GM18907 (cell line): Measurements from ENCODE around the gene IL11RA.

Experiments
- ATAC-seq: cut with Tn5 transposase; IDR thresholded peaks from one replicate; pipeline ENCODE4 v1.9.1; 2021; ENCODE audit warnings: mild to moderate bottlenecking, moderate library complexity; ENCODE audit not compliant: unreplicated experiment

The IL11RA gene

DNA sequence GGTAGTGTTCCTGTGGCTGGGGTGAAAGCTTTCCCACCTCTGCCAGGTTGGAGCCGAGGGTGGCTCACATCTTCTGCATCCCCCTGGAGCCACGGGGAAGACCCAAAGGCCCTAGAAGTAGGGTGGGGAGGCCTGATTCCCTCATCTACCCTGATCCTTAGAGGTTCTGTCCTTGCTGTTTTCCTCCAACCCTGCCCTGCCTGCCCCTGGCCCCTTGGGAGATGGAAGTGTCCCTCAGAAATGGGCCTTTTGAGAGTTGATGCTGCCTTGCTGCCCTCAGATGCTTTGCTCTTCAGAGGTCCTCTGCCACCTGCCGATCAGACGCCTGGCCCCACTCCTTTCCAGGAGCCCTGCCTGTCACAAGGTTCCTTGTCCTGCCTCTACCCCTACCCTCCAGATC, 32.8 kb downstream of the IL11RA start:
- ATAC-seq = no peak

DNA sequence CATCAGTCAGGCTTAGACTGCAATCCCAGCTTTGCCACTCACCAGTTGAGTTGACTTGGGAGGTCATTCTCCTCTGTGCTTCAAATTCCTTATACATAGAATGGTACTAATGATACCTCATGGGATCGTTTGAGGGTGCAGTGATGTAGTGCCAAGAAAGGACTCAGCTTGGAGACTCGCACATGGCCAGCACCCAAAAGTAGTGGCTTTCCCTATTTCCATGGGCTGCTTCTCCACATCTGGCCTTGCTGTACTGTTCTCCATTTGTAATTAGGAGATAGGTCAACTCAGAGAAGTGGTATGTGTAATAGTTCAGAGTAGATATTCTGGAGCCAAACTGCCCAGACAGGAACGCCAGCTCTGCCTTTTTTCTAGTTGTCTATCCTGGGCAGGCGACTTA, 33.6 kb downstream of the IL11RA start:
- ATAC-seq = no peak

DNA sequence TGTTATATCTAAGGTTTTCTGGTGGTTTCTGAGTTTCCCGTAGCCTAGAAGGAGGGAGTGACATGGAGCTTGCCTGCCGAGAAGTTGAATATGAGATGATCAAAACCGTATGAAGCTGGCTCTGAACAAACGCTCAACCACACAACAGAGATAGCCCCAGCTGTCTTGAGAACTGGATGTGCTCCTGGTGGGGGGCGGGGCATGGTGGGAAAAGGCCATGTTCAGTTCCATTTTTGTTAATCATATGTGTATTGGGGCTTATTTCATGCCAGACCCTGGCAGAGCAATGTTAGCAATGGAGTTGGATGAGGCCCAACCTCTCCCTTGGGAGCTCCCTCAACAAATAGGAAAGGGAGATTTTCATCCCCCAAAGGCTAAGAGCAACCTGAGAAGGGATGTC, 34.2 kb downstream of the IL11RA start:
- ATAC-seq = no peak

DNA sequence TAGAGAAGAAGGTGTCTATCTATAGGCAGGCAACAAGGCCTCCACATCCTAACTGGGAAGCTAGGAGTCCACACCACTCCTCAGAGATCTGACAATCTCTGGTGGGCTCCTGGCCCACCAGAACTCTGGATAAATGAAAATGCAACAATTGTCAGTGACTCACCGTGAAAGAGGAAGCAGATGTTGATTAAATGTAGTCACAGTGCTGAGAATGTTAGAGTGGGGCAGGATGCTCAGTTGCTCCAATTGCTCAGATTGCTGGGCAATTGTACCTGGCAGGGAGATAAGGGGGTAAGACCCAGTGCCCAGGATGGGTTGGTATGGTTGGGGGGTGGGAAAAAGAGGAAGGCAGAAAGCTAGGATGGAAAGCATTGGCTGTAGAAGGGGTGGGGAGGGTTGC, 34.7 kb downstream of the IL11RA start:
- no peak for ATAC-seq

DNA sequence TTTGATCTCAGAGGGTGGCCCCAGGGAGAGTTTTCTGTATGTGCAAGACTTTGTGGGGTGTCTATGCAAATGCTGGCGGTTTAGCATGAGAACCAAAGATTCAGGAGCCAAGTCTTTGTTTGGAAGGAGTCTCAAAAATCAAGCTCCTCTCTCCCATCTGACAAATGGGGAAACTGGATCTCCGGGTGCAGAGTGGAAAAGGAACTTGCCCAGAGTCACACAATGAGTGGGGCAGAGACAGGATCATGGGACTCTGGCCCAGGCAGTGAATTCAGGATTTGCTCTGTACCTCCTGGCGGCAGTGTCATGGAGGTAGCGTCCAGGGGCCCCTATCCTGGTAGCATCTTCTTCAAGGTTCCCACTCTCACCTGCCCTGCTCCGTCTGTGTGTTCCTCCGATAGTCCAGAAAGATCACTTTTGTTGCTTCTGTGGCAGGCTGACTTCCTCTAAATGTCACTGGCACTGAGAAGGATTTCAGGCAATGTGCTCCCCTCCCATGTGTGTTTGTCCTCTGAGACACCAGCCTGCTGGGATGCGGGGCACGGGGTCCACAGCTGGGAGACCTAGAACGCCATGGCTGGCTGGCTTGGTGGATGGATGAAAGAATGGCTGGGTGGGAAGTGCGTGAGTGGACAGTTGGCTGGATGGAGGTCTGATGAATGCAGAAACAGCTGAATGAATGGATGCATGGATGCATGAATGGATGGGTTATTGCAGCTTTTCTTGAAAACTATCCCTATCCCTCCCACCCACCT, 35.5 kb downstream of the IL11RA start:
- ATAC-seq = no peak

DNA sequence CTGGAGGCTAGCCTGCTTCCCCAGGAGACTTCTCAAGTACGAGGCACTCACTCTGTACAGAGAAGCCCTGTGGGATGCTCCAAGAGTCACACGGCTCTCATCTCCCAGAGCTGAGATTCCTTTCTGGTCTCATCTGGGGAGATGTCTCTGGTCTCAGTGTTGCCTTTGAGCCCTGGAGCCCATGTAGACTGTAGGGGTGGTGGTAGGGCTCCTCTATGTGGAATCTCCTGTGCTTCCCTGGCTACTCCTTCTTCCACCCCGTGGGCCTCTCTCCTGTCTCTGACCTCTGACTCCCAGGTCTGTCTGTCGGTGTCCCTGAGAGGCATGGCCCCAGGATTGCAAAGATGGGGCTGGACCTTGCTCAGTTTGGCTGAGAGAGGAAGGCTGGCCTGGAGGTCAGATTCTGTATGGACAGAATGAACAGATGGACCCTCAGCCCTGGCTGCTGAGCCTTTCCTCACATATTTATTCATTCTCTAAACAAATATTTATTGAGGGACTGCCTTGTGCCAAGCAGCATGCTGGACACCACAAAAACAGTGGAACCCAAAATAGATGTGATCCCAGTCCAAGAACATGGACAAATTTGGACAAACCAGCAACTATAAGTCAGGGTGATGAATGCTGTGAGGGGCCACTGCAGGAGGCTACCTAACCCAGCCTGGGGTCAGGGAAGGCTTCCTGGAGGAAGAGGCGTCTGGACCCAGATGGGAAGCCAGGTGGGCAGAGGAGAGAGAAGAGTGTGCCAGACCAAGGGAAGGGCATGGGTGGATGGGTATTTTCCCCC, 36.5 kb downstream of the IL11RA start:
- no peak for ATAC-seq

DNA sequence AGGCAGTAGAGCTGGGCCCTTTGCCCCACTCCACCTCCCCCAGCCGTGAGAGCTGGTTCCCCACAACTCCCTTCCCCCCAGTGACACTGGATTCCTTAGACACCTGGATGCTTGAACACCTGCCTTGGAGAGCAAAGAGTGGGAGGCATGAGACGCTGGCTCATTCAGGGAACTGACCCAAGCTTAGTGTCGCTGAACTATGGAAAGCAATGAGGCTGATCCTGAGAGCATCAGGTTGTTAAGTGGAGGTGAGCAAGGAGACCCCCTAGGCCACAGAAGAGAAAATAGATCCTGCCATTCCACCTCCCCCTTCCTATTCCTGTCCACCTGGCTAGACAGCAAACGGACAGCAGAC, 37.1 kb downstream of the IL11RA start:
- no peak for ATAC-seq

DNA sequence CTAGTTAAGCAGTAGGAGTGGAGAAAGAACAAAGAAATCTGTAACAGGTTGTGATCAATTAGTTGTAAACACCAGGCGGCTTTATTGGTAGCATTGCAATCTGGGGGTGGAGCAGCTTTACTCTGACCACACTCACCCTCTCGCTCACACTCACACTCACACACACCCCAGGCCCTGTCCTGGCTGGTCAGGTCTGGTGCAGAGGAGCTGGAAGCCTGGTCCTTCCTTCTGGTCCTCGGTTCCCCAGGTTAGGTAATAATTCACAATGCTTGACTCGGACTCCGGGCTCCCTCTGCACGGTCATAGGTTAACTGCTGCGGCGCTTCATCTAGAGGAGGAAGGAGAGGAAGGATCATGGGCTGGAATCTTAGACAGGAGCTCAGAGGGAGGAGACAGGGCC, 37.5 kb downstream of the IL11RA start:
- no peak for ATAC-seq

DNA sequence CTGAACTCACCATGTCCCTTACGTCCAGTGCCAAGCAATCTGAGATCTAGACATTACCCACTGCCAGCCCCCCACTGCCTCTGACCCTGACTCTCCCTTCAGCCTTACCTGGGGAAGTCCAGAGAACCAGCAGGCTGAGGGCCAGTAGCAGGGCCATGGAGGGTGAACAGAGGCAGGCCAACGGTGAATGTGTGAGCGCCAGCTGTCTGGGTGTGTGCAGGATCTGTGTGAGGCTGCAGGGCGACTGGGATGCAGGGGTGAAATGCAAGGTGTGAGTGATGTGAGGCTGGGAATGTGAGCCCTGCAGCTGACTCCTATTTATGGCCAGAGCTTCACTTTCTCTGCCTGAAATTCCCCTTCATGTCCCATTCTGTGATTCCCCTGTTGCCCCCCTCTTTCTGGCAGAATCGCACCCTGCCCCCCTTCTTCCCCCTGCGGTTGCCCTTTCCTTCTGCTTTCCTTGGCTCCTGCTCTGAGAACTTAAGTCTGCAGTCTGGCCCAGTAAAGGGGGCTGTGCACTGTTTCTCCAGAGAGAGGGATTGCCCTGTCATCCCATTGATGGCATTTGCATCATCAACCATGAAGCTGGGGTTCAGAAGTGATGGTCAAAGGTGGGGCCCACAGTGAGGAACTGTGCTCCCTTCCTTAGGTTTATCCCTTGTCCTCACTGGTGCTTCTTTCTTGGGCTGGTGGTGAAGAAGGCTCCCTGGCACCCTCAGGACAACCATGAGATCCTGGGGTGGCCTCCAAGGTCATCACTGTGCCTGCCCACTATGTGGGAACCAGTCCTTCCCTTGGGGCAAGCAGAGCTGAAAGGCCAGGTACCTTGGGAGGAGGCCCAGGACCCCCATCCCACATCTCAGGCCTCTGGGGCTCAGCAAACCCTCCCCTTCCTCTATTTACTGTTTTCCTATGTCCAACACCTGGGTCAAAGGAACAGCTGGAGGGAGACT, 39.3 kb downstream of the IL11RA start, which contains the start of gene CCL19:
CCL19 (minus strand) TSS at position 294 of the 953 bp plus-strand sequence; CDS start at position 157, 137 bp downstream.
- ATAC-seq = no peak

DNA sequence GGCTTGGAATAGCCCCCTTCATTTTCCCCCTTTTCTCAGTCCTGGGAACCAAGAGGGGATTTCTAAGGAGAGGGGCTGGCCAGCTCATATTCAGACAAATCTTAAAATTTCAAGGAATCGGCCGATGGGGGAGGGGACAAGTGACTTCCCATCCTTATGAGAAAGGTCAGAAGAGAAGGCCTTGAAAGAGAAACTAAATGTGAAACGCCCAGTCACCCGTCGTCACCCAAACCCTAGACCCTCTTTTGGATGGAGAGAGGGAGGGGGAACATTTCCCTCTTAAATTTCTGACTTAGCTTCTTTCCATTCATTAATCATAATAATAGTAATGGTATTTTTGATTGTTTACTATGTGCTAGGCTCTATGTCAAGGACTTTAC, 39.9 kb downstream of the IL11RA start:
- ATAC-seq = no peak

DNA sequence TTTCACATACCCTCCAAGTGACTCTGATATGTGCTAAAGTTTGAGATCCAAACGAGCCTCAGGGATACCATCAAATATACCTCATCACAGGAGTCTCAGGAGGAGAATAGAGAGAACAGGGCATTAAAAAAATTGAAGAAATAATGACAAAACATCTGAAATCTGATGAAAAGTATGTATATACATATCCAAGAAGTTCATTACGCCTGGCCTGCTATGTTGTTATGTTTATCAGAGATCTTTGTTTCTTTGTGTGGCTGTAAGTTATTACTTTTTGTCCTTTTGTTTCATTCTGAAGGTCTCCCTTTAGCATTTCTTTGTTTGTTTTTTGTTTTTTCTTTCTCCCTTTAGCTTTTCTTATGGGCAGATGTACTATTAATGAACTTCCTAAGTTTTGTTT, 41.6 kb downstream of the IL11RA start:
- no peak for ATAC-seq

DNA sequence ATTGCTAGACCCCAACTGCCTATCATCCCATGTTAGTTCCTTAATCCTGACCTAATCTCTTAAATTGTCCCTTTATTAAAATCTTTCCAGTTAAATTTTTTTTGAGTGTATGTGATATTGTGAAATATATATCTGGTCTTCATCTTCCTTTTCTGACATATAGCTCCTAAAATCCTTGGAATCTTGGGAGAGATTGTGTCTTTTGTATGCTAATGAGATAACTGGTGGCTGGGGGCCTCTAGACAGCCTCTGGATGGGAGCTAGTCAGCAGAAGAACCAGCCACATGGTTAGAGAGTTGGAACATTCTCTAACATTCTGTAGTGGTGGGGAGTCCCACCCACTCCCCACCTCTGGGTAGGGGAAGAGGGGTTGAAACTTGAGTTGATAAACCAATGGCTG, 42.8 kb downstream of the IL11RA start:
- no peak for ATAC-seq

DNA sequence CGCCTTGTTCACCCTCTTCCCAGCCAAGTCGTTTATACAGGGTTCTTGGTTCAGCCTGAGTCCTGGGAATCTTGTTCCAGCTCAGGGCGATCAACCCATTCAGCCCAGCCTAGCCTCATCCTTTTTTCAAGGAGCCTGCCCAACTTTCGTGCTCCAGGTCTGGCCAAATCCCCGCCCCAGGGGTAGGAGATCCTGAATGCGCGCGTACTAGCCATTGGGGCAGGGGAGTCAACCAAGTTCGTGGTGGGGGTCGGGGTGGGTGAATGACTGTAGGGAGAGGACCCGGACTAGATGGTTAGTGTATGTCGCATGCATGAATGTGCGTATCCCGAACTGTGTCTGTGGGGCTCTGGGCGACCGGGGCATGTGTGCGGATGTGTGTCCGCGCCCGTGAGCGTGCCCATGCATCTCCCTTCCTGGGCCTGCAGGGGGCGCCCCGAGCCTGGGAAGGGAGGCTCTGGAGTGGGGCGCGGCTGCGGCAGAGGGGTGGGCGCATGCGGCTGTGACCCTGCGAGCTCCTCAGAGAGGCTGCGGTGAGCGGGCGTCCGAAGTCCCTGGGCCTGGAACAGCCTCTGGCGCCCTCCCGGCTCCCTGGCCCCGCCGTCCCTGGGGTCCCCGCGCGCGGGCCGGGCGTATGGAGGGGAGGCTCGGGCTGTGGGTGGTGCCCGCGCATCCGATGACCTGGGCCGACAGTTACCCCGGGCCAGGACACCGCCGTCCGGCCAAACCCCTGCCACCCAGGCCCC, 49.2 kb downstream of the IL11RA start:
- no peak for ATAC-seq

DNA sequence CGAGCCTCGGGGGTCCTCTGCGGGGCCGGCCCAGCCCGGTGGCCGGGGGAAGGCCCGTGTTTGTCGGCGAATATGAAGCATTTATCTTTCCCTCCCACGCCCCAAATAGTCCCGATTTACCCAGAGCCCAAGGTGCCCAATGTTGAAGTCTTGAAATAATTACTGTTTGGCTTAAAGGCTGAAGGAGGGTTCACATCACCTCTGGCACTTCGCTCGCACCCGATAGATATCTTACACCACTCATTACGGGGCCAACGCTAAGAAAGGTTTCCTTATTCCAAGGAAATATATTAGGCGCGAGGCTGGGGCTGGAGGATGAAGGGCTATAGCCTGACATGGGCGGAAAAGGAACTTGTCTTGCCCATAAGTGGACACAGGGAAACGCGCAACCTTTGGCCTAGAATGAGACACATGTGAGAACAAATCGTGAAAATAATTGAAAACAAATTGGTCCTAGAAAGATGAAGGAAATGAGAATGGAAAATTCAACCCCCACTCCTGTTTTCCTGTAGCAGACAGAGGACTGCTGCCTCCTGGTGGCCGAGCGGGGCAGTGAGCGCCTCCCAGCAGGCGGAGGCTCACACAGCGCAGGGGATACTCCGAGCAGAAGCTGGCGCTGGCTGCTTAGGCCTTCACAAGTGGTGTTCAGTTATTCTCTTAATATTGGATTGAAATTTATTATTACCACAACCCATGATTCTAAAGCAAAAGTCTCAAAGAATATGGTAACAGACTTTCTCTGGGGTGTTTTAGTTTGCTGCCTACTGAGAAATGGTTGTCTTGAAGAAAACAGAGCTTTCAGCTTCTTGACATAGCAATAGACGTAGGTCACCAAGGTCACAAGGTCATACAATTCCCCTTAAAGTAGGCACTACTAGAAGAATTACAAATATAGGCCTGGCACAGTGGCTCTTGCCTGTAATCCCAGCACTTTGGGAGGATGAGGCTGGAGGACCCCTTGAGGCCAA, 50.1 kb downstream of the IL11RA start:
- peak; percentile 68 for ATAC-seq

DNA sequence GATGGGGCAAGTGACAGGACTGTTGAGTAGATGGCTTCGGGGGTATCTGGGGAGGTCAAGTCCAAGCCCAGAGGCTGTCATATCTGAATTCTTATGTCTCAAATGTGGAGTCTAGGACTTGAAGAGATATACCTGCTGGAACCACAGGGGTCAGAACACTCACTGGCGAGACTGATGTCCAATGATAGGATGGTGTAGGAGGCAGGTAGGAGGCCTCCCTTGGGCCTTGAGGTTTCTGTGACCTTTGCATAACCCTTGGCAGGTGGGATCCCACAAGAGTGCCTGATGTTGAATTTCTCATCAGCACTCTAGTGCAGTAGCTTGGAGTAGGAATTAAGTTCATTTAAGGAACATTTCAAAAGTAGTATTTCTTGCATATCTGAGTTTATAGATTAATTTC, 55.1 kb downstream of the IL11RA start:
- no peak for ATAC-seq

DNA sequence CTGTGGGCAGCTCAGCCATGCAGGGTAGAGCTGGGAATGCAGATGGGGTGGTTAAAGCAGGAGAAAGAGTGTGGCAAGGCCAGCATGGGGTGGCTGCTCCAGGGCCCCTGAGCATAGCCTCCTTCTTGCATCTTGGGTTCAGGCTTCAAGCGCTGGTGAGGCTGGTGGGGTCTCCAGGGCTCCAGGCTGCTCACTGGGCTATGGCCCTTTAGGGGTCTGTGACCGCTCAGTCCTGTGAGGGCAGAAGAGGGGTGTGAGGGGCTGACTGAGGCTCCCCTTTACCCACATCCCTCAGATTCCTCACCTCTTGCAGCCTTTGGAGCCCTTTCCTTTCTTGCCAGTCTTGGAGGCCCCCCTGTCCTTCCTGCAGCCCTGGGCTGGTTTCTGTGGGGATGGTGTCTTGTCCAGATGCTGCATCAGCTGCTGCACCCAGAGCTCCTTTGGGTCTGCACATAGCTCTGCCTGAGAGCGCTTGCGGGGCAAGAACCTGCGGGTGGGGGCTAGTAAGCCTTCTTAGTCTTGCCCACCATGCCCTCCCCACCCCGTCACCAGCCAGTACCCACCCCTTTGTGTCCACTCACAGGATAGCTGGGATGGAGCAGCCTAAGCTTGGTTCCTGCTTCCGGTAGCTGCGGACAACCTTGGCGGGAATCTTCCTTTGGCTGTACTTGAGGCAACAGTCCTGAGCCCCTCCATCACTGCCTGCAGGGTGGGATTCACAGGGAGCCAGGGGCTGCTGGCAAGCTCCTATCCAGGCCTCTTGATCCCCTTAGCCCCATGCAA, 57.4 kb downstream of the IL11RA start:
- no peak for ATAC-seq

DNA sequence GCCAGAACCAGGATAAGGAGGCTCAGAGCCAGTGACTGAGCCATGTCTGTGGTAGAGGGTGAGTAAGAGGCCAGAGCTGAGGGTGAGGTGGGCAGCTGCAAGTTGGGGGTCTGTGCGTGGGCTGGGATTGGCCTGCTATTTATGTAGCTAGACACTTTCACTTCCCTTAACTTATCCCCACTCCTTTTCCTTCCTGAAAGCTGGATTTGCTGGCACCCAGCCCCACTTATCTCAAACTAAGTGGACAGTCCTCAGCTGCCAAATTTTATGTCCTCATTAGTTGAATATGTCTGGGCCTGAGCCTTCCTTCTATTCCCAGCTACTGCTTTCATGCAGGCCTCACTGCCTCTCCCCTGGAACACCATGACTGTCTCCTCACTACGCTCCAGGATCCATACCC, 58.0 kb downstream of the IL11RA start, which contains the start of gene CCL21:
CCL21 (minus strand) TSS at position 114 of the 400 bp plus-strand sequence; CDS start at position 44, 70 bp downstream.
- no peak for ATAC-seq
